GM12873 (cell line): ENCODE data around the gene HSD3B2.

ENCODE experiments used
- CTCF ChIP-seq: IDR thresholded peaks from 2 replicates; pipeline ENCODE4 v1.5.1; 2012; ENCODE audit warnings: low read depth, mild to moderate bottlenecking, moderate library complexity, low read length, control low read depth; ENCODE audit not compliant: insufficient read depth; ENCODE audit errors: missing control alignments

The HSD3B2 gene

DNA sequence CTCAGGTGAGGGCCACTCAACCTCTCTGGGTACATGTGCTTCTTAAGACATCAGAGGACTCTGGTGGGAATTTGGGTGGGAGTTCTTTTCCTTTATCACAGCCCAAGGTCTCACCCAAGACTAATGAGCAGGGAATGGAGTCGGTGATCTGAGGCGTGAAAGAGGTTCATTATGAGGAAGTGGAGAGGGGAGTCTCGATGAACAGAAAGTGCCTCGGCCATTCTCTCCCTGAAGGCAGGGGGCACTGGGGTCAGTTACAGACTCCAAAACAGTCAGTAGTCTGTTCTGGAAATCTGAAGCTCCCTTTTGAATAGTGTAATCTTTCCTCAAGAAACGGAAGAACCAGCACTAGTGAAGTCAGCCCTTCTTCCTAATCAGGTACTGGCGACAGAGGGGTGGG, 36.2 kb downstream of the HSD3B2 start:
- TF ChIP-seq CTCF: no peak

GRCh38 chr1:119452091-119452490, 37.1 kb downstream of the HSD3B2 start:
- no peak for TF ChIP-seq CTCF

- TF ChIP-seq CTCF: no peak
These were observed 38.1 kb downstream of the HSD3B2 start for GRCh38 chr1:119453021-119453420.

GRCh38 chr1:119462964-119463363, 48.0 kb downstream of the HSD3B2 start:
- TF ChIP-seq CTCF: no peak

DNA sequence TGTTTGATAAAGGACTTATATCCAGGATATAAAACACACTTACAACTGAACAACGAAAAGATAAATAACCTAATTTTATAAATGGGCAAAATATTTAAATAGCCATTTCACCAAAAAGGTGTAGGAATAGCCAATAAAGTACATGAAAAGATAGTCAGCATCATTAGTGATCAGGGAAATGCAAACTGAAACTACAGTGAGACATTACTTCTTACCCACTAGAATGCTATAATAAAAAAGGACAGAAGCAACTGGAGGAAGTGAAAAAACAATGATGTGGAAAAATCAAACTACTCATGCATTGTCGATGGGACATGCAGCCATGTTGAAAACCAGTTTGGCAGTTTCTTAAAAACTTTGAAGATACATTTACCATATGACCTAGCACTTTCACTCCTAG, 48.6 kb downstream of the HSD3B2 start:
- TF ChIP-seq CTCF: no peak

- no peak for TF ChIP-seq CTCF
These were observed 51.5 kb downstream of the HSD3B2 start for GRCh38 chr1:119466445-119466844.

GRCh38 chr1:119467219-119467618, 52.3 kb downstream of the HSD3B2 start:
- TF ChIP-seq CTCF: no peak
